GM19324 (cell line): ENCODE data around the gene ALPI.
"Not testable (repeated sequence)": the region's sequence is repeated elsewhere in the genome, so short reads cannot be mapped to it uniquely, and the experiment has no call there.

Experiments
- ATAC-seq: cut with Tn5 transposase; IDR thresholded peaks from one replicate; pipeline ENCODE4 v1.9.1; 2021; ENCODE audit warnings: mild to moderate bottlenecking, moderate library complexity; ENCODE audit not compliant: unreplicated experiment, low FRiP score

The ALPI gene

DNA sequence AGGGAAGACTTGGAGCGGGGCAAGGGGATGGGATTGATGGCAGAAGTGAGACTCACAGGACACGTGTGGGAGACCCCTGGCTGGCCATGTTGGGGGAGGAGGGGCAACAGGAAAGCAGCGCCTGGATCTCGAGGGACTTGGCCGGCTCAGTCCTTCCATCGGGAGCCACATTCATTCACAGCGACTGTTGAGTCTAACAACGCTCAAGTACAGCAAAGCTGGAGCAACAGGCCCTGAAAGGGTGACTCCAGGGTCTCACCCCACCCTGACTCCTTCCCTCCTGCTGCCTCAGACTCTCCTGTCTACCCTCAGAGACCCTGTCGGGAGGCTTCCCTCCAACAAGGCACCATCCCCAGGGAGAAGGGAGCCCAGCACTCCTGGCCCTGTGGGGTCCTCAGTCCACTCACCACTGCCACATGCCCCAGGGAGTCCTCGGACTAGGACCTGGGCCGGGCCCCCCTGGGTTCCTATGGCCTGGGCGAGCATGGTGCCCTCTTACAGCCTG lies 14.8 kb upstream of the ALPI start:
- ATAC-seq: no peak

DNA sequence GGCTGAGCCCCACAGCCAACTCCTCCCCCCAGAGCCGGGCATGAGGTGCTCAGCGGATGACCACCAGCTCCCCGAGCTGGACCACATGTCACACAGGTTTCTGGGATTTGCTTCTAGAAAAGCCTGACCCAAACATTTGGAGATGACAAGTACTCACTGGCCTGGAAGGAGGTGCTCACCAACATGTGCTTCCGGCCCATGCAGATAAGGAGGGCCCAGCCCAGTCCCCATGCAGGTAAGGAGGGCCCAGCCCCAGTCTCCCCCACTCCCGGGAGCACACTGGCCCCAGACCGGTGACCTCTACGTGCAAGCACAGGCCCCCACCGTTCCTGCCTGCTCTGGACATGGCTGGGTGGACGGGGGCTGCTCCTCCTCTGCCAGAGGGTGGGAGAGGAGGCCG lies 14.0 kb upstream of the ALPI start:
- not testable (repeated sequence) for ATAC-seq

DNA sequence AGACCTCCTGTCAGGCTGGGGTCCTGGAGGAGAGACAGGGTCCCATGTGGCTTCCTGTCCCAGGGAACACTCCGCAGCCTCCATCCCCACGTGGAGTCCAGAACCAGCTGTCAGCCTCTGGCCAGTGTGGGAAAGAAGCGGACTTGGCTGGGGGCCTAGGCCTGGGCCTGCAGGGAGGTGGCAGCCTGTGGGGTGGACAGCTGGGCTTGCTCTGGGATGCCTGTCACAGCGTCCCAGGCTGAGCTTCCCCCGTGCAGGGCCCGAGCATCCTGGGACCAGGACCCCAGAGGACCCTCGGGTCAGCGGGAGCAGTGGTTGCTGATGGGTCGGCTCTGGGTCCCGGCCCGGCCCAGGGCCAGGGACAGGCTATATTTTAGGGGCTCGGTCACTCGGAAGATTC lies 13.5 kb upstream of the ALPI start:
- ATAC-seq: not testable (repeated sequence)

DNA sequence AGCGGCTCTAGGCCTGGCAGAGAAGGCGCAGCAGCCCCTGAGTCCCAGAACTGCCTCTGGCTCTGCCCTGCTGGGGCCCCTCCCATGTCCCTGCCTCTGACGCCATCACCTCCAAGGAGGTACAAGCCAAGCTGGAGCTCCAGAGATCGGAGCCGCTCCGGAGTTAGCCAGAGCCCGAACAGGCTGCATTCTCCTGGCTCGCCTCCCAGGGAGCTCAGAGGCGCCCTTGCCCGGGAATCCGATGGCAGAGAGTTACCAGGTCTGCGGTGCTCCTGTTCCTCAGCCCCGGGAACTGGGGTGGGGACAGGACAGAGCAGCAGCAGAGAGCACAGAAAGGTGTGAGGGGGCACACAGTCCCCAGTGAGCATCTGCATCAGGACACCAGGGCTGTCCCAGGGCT lies 12.9 kb upstream of the ALPI start:
- not testable (repeated sequence) for ATAC-seq

DNA sequence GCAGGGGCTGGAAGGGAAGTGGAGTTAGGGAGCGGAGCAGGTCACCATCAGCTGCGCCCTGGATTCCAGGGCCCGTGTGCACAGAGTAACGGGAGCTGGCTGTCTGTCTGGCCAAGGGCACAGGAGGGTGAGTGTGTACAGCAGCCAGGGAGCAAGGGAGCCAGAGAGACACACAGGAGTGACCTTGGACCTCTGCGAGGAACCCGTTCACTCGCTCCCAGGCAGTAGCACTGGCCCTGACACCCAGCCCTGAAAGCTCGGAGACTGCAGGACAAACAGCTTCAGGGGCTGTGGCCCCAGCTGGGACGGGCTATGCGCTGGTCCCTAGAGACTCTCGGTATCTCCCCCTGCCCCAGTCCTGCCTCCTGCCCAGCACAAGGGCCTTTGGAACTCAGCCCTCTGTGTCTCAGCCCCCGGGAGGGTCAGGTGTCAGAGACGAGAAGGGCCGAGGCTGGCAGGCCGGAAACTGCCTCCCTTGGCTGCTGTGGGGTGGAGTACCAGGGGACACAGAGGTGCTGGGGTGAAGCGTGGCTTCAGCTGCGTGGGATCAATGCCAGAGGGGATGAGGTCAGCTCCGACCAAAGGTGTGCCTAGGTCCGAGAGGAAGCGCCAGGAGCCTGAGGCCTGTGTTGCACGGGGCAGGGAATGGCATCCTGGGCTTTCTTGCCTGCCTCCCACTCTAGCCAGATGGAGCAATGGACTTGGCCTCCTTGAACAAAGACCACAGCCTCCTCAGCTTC lies 12.1 kb upstream of the ALPI start:
- ATAC-seq: not testable (repeated sequence)

DNA sequence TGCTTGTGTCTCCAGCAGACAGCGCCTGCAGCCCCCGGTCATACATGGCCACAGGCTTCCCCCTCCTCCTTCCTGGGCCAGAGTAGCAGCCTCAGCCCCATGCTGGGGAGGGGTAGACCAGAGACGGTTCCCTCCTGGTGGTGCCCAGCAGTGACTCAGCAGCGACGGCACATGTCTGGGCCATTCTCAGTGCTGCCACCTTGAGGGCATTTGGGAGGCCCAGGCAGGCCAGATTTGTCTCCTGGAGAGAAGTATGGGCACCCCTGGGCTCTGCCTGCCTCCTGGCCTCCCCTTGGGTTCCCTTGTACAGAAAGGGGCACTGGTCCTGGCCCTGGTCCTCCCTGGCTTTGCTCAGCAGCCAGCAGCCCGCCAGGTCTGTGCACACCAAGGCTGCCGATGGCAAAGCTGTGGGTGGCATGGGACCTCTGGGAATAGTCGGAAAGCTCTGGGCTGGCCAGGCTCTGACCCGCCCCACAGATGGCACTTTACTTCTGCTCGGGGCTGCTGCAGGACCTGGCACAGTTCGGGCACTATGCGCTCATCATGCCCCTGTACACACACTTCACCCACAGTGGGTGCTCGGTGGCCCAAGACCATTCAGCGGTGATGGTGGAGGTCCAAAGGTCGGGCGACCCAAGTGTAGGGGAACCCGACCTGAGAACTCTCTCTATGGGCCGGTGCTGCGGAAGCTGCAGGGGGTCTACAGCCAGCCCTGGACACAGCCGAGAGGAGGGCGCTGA lies 11.4 kb upstream of the ALPI start:
- no peak for ATAC-seq

DNA sequence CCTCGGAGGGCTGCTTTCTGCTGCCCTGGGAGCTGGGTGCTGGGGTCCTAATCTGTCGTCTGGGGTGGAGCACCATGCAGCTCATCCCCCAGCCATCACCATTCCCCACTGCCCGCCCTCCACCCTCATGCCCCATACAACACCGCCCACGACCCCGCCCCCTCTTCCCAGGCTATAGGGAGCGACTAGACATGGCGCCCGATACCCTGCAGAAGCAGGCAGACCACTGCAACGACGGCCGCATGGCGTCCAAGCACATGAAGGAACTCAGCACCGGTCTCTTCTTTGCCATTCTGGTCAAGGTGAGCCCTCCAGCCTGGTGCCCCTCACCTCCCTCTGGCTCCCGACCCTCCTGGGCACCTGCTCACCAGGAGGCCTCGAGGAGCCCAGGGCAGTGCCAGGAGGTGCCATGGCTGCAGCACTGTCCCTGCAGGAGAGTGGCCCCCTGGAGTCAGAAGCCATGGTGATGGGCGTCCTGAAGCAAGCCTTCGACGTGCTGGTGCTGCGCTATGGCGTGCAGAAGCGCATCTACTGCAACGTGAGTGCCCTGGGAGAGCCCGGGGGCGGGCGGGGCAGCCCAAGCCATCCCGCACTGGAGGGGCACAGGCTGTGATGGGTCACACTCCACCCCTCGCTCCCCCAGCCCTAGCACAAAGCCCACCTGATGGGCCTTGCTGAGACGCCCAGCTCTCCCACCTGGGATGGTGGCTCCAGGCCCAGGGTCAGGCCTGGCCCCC lies 10.6 kb upstream of the ALPI start:
- not testable (repeated sequence) for ATAC-seq

DNA sequence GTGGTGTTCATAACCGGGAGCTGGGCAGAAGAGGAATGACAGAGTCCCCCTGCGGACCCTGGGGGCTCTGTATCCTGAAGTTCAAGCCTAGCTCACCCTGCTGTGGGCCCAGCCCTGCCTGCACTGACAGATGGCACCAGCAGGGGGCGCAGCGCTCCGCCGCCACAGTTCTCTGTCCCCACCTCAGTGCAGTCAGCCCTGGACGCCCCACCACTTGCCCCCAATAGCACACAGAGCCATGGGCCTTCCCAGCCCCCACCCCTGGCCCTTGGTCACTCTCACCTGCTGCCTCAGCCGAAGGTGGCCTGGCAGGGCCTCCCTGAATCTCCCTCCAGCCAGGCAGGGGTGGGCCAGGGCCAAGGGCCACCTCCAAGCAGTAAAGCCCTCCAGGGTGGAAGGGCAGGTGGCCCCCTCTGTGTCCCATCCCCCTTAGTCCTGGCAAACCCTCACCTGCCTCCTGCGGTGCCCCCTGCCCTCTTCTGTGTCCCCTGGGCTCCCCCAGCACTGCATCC lies 9.6 kb upstream of the ALPI start:
- not testable (repeated sequence) for ATAC-seq

DNA sequence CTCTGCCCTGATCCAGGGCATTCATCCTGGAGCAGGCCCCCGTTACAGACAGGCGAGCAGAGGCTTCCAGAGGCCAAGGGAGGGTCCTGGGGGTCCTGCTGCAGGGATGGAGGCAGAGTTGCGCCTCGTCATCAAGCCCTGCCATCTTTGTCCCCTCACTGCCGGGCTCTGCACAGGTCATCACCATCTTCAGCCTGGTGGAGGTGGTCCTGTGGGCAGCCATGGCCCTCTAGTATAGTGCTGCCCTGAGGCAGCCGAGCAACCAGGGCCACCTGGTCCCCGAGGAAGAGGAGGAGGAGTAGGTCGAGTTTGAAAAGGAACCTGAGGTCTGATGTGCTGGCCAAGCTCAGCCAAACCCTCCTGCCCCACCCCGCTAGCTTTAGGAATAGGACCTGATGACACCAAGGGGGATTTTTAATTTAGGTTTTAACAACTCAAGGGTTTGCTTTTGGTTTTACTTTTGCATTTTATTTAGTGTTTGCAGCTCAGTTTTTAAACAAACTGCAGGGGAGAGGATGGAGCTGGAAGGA lies 8.8 kb upstream of the ALPI start:
- no peak for ATAC-seq

DNA sequence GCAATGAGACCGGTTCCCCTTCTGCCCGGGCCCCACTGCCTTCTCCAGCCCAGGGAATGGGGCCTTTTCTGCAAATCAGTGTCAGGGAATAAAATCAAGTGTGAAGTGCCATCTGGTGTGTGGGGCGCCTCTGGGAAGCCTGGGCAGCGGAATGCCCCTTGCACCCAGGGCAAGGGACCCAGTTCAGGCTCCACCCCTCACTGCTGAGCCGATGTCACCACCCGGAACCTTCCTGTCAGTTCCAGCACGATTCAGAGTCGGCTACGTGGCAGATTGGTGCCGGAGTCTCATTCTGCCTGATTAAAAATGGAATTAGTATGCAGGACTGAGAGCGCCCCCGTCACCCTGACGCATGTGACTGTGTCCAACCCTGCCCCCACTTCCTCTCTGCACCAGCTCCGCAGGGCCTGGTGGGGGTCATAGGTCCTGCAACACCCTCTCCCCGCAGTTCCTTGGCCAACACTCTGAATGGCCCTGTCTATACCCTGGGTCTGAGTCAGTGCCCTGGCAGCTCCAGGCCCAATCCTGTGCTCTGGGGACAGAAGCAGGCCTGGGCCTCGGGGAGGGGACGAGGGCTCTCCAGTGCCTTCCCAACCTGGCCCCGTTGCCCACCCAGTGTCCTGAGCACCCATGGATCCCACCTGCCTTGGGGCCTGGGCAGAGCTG lies 8.2 kb upstream of the ALPI start:
- no peak for ATAC-seq

DNA sequence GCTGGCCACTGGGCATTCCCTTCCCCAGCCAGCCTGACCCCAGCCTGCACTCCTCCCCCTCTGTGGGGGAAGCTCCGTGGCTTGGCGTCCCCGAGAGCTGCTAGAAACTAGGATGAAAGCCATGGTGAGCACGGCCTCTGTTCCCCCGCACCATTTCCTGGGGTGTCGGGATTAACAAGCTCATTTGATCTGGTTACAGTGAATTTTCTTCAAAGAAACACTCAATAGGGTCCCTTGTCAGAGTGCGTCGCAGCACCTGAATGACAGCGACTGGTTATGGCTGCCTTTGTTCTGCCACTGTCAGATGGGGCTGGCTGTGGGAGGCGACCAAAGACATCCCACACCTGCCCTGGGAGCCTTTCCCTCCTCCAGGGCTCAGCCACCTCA lies 7.7 kb upstream of the ALPI start:
- ATAC-seq: no peak

DNA sequence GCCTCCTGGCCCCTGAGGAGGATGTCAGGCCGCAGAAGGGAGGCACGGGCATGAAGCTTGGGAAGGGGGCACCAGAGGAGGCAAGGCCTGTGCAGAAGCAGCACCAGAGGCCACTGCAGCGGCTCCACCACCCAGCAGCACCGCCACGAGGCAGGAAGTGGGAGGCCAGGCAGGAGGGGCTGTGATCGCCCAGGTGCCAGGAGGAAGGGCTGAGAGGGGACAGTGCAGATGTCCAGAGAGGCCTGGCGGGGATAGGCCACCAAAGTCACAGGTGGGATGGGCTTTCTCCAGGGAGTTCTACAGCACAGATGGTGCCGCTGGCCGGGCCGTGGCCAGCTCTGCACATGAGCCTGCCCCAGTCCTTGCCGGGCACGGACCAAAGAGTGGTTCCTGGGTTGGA lies 6.0 kb upstream of the ALPI start:
- no peak for ATAC-seq

DNA sequence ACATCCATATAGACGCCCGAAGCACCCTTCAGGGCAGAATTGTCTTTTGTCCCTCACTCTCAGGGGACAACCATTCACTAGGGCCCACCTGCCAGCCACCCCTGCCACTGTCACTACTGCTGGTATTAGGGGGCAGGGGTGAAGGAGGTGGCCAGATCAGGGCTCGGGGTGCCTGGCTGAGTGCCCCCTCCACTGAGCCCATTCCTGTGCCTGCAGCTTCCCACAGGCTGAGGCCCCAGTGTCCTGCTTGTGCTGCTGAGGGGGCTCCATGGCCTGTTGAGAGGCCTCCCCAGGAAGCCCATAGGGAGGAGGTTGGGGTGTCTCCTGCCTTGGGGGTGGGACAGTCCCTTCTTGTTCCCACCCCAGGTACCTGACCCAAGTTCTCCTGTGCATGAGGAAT lies 4.3 kb upstream of the ALPI start:
- ATAC-seq: not testable (repeated sequence)

DNA sequence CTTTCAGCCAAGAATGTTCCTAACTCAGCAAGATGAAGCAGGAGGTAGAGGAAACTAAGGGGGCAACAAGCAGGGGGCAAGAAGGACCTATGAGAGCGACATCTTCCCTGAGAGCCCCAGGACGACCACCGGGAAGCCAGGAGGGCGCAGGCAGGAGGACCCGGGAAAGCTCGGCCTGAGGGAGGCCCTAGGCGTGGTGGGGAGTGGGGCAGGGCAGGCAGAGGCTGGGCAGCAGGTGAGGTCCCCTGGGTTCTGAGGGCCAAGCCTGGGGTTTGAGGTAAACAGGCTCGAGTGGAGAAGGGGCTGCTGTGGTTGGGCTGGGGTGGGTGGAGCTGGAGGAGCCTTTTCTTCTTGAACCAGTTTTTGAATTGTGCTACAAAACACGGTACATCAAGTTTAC lies 1.3 kb upstream of the ALPI start:
- ATAC-seq: no peak

DNA sequence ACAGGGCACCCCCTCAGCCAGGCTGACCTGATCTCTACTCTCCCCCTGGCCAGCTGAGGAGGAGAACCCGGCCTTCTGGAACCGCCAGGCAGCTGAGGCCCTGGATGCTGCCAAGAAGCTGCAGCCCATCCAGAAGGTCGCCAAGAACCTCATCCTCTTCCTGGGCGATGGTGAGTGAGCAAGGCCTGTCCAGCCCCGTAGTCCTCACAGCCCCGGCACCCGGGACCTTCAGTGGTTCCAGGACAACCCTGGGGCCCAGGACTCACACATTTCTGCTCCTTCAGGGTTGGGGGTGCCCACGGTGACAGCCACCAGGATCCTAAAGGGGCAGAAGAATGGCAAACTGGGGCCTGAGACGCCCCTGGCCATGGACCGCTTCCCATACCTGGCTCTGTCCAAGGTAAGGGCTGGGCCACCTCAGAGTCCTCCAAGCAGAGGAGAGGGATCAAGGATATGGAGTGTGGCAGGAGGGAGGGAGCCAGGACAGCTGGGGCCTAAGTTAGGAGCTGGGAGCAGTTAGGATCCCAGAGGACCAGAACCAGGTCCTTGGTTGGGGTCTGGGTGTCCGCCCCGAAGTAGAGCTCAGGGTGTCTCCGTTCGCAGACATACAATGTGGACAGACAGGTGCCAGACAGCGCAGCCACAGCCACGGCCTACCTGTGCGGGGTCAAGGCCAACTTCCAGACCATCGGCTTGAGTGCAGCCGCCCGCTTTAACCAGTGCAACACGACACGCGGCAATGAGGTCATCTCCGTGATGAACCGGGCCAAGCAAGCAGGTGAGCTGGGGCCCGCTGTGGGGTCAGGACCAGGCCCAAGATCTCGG lies 555 bp downstream of the ALPI start:
- no peak for ATAC-seq

DNA sequence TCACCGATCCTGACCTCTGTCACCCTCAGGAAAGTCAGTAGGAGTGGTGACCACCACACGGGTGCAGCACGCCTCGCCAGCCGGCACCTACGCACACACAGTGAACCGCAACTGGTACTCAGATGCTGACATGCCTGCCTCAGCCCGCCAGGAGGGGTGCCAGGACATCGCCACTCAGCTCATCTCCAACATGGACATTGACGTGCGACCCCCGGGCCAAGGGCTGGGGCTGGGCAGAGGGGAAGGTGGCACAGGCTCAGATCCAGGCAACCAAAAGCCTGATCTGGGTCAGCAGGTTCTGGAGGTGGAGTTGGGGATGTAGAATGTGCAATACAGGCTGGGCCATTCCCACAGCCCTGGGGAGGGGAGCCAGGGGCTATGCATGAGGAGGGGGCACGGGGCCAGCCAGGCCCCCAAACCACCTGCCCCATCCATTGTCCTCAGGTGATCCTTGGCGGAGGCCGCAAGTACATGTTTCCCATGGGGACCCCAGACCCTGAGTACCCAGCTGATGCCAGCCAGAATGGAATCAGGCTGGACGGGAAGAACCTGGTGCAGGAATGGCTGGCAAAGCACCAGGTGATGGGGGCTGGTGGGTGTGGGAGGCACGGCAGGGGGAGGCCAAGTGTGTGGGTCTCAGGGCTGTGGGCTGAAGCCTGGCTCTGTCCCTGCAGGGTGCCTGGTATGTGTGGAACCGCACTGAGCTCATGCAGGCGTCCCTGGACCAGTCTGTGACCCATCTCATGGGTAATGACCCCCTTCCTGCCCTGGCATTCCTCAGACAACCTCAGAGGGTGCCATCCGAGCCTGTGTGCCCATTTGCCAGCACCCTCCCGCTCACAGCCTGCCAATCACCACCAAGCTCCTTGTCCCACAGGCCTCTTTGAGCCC lies 1.4 kb downstream of the ALPI start:
- no peak for ATAC-seq

DNA sequence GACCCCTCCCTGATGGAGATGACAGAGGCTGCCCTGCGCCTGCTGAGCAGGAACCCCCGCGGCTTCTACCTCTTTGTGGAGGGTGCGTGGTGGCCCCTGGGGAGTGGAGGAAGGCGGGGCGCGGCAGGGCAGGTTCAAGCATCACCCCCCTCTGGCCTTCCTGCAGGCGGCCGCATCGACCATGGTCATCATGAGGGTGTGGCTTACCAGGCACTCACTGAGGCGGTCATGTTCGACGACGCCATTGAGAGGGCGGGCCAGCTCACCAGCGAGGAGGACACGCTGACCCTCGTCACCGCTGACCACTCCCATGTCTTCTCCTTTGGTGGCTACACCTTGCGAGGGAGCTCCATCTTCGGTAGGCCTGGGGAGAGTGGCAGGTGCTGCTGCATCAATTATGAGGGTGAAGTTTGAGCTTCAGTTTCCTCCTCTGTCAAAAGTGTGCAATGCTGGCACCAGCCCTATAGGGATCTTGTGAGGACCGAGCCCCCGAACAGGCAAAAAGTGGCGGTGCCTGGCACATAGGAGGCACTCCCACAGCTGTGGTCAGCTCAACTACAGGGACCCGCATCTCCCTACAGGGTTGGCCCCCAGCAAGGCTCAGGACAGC lies 2.2 kb downstream of the ALPI start:
- no peak for ATAC-seq
